Measurements from ENCODE around the gene CTSZ.
"Not testable (repeated sequence)": the region's sequence is repeated elsewhere in the genome, so short reads cannot be mapped to it uniquely, and the experiment has no call there.

Gene CTSZ

DNA sequence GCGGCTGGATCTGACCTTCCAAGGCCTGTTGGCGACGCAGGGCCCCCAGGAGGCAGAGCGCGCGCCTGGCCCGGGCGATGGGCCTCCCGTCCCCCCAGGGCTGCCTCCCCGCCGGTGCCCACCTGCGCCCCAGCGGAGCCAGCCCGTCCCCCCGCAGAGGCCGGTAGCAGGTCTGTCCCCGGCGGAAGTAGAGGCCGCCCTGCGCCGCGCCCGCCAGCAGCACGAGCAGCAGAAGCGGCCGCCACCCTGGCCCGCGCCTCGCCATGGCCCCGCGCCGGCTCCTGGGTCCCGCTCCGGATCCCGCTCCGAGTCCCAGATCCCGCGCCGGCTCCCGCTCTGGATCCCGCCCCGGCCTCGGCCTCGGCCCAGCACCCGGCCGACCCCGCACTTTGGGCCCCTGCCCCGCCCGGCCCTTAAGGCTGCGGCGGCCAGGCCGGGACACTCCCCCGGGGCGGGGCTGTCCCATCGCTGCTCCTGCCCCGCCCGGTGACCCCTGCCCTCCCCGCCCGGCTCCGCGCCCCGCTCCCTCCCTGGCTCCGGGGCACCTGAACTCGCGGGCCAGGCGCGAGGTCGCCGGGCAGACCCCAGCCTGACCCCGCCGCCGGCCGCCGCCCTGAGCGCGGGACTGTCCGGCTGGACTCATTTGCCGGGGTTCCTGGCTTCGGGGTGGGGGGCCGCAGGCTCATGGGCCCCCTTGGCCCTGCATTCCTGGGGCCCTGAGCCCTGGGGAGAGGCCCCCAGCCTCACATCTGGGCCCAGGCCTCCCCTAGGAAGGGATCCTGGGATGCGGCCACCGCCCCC lies at the start of gene CTSZ:
Gene CTSZ (minus strand): TSS at position 391 of the 801 bp plus-strand sequence. CDS start 126 bp downstream, at position 265.
- DNase-seq, result no peak

DNA sequence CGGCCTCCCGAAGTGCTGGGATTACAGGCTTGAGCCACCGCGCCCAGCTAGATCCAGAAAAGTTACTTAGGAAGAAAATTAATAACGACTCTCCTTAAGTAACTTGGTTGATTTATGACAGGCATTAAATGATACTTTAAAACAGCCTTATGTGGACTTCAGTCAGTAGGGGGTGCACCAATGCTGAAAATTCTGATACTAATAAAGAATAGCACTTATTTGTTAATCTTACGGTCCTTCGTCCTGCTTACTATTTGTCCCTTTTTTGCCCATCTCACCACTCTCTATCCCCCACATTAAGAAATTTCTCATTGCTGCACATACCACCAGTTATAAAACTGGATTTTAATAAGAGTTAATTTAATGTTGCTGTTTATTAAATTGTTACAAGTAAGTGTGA lies 48.2 kb upstream of the CTSZ start:
- DNase-seq, result peak; percentile 22

- DNase-seq, result no peak
These were observed 44.7 kb upstream of the CTSZ start for GRCh38 chr20:59051666-59052185.

DNA sequence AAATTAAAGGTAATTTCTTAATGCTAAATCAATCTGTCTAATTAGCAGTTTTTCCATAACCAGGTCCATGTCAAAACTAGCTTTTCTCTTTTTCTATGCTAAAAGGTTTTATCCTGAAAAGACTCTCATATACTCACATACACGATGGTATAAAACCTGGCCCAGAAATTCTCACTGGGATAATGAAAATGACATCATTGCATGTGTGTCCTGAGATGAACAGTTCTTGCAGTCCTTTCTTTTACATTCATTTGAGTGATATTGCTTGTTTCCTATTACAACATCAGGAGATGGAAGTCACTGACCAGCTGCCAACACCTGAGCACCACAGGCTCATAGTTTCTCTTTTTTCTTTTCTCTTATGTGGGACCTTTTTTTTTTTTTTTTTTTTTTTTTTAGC lies 43.4 kb upstream of the CTSZ start:
- no peak for DNase-seq

GRCh38 chr20:59048681-59049030 lies 41.6 kb upstream of the CTSZ start:
- no peak for DNase-seq

DNA sequence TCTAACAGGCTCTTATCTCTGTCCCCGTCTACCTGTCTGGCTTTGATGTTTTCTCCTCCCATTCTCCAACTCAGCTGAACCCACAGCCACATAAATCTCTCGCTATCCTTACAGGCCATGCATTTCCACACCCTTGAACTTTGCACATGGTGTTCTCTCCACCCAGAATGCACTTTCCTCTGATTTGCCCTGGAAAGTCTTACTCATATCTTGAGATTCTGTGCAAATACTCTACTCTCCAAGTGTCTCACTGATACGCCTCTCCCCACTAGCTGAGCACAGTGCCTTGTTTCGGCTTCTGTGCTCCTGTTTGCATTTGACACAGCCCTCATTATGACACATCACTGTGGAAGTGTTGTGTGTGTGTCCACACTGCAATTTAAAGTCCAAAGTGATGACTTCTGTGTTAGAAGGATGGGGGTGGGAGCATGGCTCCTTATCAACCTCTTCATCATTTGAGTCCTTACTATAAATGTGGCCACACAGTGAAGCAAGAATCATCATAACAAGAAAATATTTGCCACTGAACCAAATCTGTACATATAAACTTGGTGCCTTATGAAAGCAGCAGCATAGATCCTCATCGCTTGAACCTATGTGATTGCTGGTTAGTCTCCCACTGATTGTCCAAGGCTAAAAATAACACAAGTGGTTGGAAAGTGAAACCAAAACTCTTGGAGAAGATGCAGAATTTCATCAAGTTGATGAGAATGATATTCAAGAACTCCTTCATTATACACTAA lies 41.1 kb upstream of the CTSZ start:
- no peak for DNase-seq

DNA sequence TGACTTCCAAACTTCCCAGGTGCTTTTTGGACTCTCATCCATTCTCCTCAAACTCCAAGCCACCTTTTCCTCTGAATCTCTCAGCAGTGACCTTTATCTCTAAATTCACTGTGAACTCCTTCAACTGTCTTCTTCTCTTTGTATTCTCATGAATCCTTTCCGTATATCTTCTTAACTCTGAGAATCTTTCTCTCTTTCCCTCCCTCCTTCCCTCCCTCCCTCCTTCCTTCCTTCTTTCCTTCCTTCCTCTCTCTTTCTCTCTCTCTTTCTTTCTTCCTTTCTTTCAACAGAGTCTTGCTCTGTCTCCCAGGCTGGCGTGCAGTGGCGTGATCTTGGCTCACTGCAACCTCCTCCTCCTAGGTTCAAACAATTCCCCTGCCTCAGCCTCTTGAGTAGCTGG lies 39.8 kb upstream of the CTSZ start:
- no peak for DNase-seq

- DNase-seq, result no peak
These were observed 37.7 kb upstream of the CTSZ start for GRCh38 chr20:59044796-59045195.

- no peak for DNase-seq
These were observed 37.2 kb upstream of the CTSZ start for GRCh38 chr20:59044295-59044694.

GRCh38 chr20:59043698-59044097 lies 36.6 kb upstream of the CTSZ start:
- no peak for DNase-seq

DNA sequence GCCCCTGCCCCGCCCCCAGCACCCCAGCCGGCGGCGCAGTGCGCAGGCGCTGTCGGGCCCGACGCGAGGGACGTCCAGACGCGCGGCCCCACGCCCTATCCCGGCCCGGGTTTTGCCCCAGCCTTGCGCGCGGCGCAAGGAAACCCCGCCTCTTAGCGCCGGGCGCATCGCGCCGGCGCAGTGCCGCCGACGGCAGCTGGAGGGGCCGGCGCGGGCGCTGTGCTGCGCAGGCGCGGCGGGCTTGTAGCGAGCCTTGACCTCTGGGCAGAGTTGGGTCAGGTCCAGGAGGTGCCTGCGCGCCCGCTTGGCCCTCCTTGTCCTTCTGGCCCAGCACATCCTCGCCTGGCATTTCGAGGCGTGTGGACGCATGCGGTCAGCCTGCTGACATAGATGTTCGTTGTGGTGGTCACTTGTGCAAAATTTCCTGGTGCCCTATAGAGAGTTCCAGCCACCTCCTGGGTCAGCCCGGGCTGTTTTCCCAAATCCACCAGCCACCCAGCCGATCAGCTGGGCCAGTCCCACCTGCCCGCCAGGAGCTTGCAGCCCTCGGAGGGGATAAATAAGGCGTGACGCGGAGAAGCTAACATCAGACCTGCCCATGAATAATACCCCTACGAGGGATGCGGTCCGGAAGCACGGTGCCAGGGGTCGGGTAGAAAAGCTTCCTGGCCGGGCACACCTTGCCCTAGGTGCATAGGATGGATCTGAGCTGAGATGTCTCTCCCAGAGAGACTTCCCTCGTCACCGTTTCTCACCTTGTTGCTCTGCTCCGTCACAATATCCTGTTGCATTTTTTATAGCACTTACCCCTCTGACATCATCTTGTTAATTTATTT lies 36.0 kb upstream of the CTSZ start:
- peak; percentile 87 for DNase-seq

GRCh38 chr20:59042151-59042795 lies 35.2 kb upstream of the CTSZ start, which contains the start of gene PRELID3B:
TSS of gene PRELID3B (minus strand) at chr20:59042786. CDS start at chr20:59042730, 56 bp downstream.
- DNase-seq, result no peak

- not testable (repeated sequence) for DNase-seq
These were observed 34.4 kb upstream of the CTSZ start for GRCh38 chr20:59041487-59041886.

- DNase-seq, result no peak
These were observed 33.6 kb upstream of the CTSZ start for GRCh38 chr20:59040667-59041066.

- no peak for DNase-seq
These were observed 32.2 kb upstream of the CTSZ start for GRCh38 chr20:59039233-59039632.

GRCh38 chr20:59037386-59037785 lies 30.3 kb upstream of the CTSZ start:
- DNase-seq, result no peak

- DNase-seq, result no peak
These were observed 28.3 kb upstream of the CTSZ start for GRCh38 chr20:59035381-59035780.

DNA sequence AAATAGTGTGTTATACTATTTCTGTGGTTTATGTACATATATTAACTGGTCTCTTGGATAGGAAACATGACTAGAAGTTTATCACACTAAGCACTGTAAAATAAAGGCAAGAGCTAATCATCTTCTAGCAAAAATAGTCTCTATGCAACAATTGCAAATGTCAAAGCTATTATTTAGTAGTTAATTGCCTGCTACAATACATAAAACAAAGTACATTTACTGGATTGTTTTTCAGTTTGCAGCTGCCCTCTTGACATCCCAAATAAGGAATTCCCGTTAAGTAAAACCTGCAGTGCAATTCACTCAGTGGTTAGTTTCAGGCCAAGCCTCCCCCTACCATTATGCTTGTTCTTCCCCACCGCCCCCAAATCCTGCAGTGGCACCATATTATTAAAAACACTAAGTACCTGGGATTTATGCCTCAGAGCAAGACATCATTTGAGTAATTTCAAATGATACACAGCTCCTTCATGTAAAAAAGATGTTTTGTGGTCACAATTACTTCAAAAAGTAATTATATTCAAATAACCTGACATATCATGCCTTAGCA lies 26.6 kb upstream of the CTSZ start:
- DNase-seq, result no peak

DNA sequence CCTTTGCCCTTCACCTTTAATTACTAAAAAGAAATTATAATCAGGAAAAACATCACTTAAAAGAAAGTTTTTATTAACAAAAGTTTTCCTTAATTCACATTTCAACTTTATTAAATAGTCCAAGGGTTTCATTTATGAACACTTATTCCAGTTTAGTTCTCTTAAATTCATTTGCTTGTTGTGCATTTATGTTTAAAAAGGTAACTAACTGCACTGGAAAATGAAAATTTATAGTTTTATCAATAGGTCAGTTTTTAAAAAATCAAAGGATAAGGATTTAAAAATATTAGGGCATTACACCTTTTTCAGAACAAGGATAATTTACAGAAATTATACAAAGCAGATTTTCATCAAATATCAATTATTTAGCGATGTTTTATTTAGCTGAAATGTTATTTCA lies 26.0 kb upstream of the CTSZ start:
- no peak for DNase-seq

GRCh38 chr20:59032713-59033059 lies 25.6 kb upstream of the CTSZ start:
- DNase-seq, result peak; percentile 16

DNA sequence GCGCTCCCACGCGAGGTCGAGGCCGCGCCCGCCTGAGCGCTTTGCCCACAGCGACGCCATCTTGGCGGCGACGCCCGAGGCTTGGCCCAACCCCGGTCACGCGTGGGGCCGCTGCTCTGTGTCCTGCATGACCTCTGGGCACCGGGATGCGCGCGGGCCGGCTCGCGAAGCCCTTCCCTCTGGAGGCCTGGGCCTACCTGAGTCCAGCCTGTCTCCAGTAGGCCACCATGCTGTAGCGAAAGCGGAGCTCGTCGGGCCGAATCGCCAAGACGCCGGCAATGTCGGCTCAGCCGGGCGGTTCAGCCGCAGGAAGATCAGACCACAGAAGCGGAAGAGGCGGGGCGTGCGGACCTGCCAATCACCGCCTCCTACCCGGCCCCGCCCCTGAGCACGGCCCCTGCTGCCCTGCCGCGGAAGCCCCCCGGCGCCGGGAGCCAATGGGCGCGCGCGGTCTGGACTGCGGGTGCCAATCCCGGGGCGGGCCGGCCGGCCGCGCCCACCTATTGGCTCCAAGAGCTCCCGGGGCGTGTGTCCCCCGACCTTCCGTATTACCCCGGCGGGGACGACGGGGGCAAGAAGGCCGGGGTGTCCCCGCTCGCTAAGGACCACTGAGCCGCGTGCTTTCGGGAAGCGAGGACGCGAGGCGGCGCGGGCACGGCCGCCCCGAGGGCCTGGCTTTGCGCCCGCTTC lies 25.1 kb upstream of the CTSZ start, which contains the start of gene ATP5F1E:
Gene ATP5F1E (minus strand): TSS at position 313 of the 690 bp plus-strand sequence. CDS start 84 bp downstream, at position 229.
- peak; percentile 90 for DNase-seq

All from NCI-H226 (cell line).